Prostate gland (tissue), 2 donors: ENCODE data around the gene CRHBP.

Experiments
- CTCF ChIP-seq, 4 experiments: fragments of 200-600 bp in 2 of 4; fragments of 450-650 bp in 2 of 4; sonication (generic) in 2 of 4; IDR thresholded peaks; 1 replicate in 3 of 4; 2 replicates in 1 of 4; pipeline ENCODE4 v1.5.1; 2016 to 2019; ENCODE audit warnings: antibody characterized with exemption in 4 of 4, mild to moderate bottlenecking in 2 of 4, moderate library complexity in 2 of 4
- POLR2A ChIP-seq: fragments of 450-650 bp; IDR thresholded peaks from one replicate; pipeline ENCODE4 v1.6.1; 2016; ENCODE audit warnings: antibody characterized with exemption, mild to moderate bottlenecking
- POLR2AphosphoS5 ChIP-seq: sonication (generic); formaldehyde crosslinking; IDR thresholded peaks from one replicate; pipeline ENCODE4 v1.6.1; 2017; ENCODE audit warnings: antibody characterized with exemption

GRCh38 chr5:77011498-77011897 is 58.7 kb downstream of the CRHBP start:
- TF ChIP-seq CTCF (IDR thresholded peaks at IDR 0.05) (no peak), POLR2A (no peak), POLR2AphosphoS5 (no peak)
